PC-9 (cell line): ENCODE data around the gene TTC28. TPM values are rescaled to one million over a fixed set of nuclear protein-coding genes. Genes with fewer than 3 reads are reported as not detected.
A peak's percentile ranks its signal among the peaks of the same experiment; 100 is the strongest.

Source experiments
- BruUV-seq: library from RNA; stranded (reverse); fragments of 400-500 nt; replicated peaks from 2 replicates; lab custom pipeline; 2021; lab: Mats Ljungman, UMichigan
- CTCF ChIA-PET: fragments of 300-600 bp; sonication (Branson Sonifier 250); formaldehyde crosslinking; loops from one replicate; lab custom pipeline; 2022; ENCODE audit warnings: antibody characterized with exemption; lab: Charles Lee
- POLR2A ChIA-PET: fragments of 300-600 bp; sonication (Branson Sonifier 250); formaldehyde crosslinking; loops from one replicate; lab custom pipeline; 2022; ENCODE audit warnings: antibody characterized with exemption; ENCODE audit not compliant: unreplicated experiment; lab: Charles Lee
- DNase-seq, 2 experiments: peaks; one replicate each; pipeline versions ENCODE4 v3.0.0 to v3.0.0-alpha.2; 2015 to 2022; ENCODE audit warnings: mixed read lengths in 1 of 2
- H2AFZ ChIP-seq: fragments of 200-600 bp; sonication (generic); 2 replicates; pipeline ENCODE4 v1.8.1; 2017; ENCODE audit warnings: antibody characterized with exemption
- H3F3A ChIP-seq: fragments of 200-600 bp; sonication (generic); 2 replicates; pipeline ENCODE4 v1.8.1; 2017; ENCODE audit warnings: antibody characterized with exemption, mild to moderate bottlenecking, low read depth; ENCODE audit not compliant: insufficient read depth
- H3K27ac ChIP-seq: fragments of 200-600 bp; sonication (generic); 2 replicates; pipeline ENCODE4 v1.6.1; 2016; ENCODE audit warnings: mixed run types
- H3K27me3 ChIP-seq: fragments of 200-600 bp; sonication (generic); 2 replicates; pipeline ENCODE4 v1.6.1; 2016; ENCODE audit warnings: low read depth, mixed run types; ENCODE audit not compliant: insufficient read depth
- H3K36me3 ChIP-seq: fragments of 200-600 bp; sonication (generic); 2 replicates; pipeline ENCODE4 v1.6.1; 2016; ENCODE audit warnings: low read depth, mixed run types
- H3K4me1 ChIP-seq: fragments of 200-600 bp; sonication (generic); replicated peaks from 2 replicates; pipeline ENCODE4 v1.6.1; 2016; ENCODE audit warnings: mixed run types; ENCODE audit not compliant: insufficient read depth
- H3K4me2 ChIP-seq: fragments of 200-600 bp; sonication (generic); 2 replicates; pipeline ENCODE4 v1.6.1; 2017; ENCODE audit warnings: mixed run types
- H3K4me3 ChIP-seq: fragments of 200-600 bp; sonication (generic); 2 replicates; pipeline ENCODE4 v1.6.1; 2016; ENCODE audit warnings: mixed run types
- H3K79me2 ChIP-seq: fragments of 200-600 bp; sonication (generic); 2 replicates; pipeline ENCODE4 v1.6.1; 2017; ENCODE audit warnings: low read depth, mixed run types
- H3K9me2 ChIP-seq: fragments of 200-600 bp; sonication (generic); 2 replicates; pipeline ENCODE4 v1.8.1; 2017; ENCODE audit warnings: mild to moderate bottlenecking; ENCODE audit not compliant: insufficient read depth
- H3K9me3 ChIP-seq: fragments of 200-600 bp; sonication (generic); 2 replicates; pipeline ENCODE4 v1.8.1; 2016; ENCODE audit warnings: low read depth; ENCODE audit not compliant: insufficient read depth
- H4K20me1 ChIP-seq: fragments of 200-600 bp; sonication (generic); 2 replicates; pipeline ENCODE4 v1.8.1; 2017; ENCODE audit not compliant: insufficient read depth
- CTCF ChIP-seq: fragments of 200-600 bp; sonication (generic); conservative IDR thresholded peaks from 2 replicates; pipeline ENCODE4 v1.6.1; 2017; ENCODE audit warnings: mixed run types, antibody characterized with exemption, mild to moderate bottlenecking, moderate library complexity
- EZH2 ChIP-seq: fragments of 200-600 bp; sonication (generic); IDR thresholded peaks from 2 replicates; pipeline ENCODE4 v1.8.0; 2017; ENCODE audit warnings: antibody characterized with exemption, low read depth
- intact Hi-C: fragments of 100-400 bp; cut with micrococcal nuclease; formaldehyde crosslinking; loops from one replicate; pipeline ENCODE4 v1.10.0; 2022; ENCODE audit not compliant: unreplicated experiment
- total RNA-seq: library from RNA; stranded (reverse); gene quantifications from 2 replicates; pipeline ENCODE4 v1.2.3, GENCODE V29; 2021

TTC28 gene
- total RNA-seq, 1 experiment from 2014 or later = 6.7 TPM

- H3K27ac ChIP-seq = no peak overlapping the region
- 0 out of 2 replicates have a peak, but pooled peaks cover 4% of the 10 kb centered on the region for H3K4me1 ChIP-seq
- TF ChIP-seq EZH2 (no peak), CTCF (no peak)
- H3K27me3 ChIP-seq = no peaks in the 10 kb centered on the region
- no peak overlapping the region for H3K4me3 ChIP-seq
- no peak overlapping the region for H2AFZ ChIP-seq
- CTCF ChIA-PET = no interaction called here
- no TSS peak for BruUV-seq
- H4K20me1 ChIP-seq = no peaks in the 10 kb centered on the region
- POLR2A ChIA-PET = no interaction called here
- H3F3A ChIP-seq = no peaks in the 10 kb centered on the region
- no peaks in the 10 kb centered on the region for H3K9me3 ChIP-seq
- intact Hi-C loops = no loop called here
- no peak for DNase-seq
- no peaks in the 10 kb centered on the region for H3K9me2 ChIP-seq
- H3K36me3 ChIP-seq = no peaks in the 10 kb centered on the region
- no peaks in the 10 kb centered on the region for H3K79me2 ChIP-seq
- no peak overlapping the region for H3K4me2 ChIP-seq
Measured at GRCh38 chr22:28438183-28438768, 241.4 kb downstream of the TTC28 start.

GRCh38 chr22:28435982-28436381 lies 243.7 kb downstream of the TTC28 start:
- TF ChIP-seq EZH2 (no peak), CTCF (no peak)
- H3K79me2 ChIP-seq = no peaks in the 10 kb centered on the region
- CTCF ChIA-PET = no interaction called here
- no peaks in the 10 kb centered on the region for H3F3A ChIP-seq
- no peaks in the 10 kb centered on the region for H3K9me3 ChIP-seq
- no peaks in the 10 kb centered on the region for H3K27me3 ChIP-seq
- no peak for DNase-seq
- no peaks in the 10 kb centered on the region for H4K20me1 ChIP-seq
- no peaks in the 10 kb centered on the region for H3K9me2 ChIP-seq
- no peak overlapping the region for H3K4me3 ChIP-seq
- no peaks in the 10 kb centered on the region for H3K36me3 ChIP-seq
- no peak overlapping the region for H3K27ac ChIP-seq
- no TSS peak for BruUV-seq
- intact Hi-C loops = no loop called here
- no peak overlapping the region for H3K4me2 ChIP-seq
- no peak overlapping the region for H2AFZ ChIP-seq
- POLR2A ChIA-PET = no interaction called here
- H3K4me1 ChIP-seq = no peaks in the 10 kb centered on the region

- Histone ChIP-seq H3K36me3 (no peaks in the 10 kb centered on the region), H3K27me3 (no peaks in the 10 kb centered on the region), H3K9me2 (no peaks in the 10 kb centered on the region), H4K20me1 (no peaks in the 10 kb centered on the region), H3K4me1 (no peaks in the 10 kb centered on the region), H3K27ac (no peak overlapping the region), H3K79me2 (no peaks in the 10 kb centered on the region), H3K4me3 (no peak overlapping the region), H3K4me2 (no peak overlapping the region), H3F3A (no peaks in the 10 kb centered on the region), H3K9me3 (no peaks in the 10 kb centered on the region), H2AFZ (no peak overlapping the region)
- no TSS peak for BruUV-seq
- intact Hi-C loops = no loop called here
- TF ChIP-seq CTCF (no peak), EZH2 (no peak)
- ChIA-PET POLR2A (no interaction called here), CTCF (no interaction called here)
- DNase-seq = peak; percentile 7 to 43
Measured at GRCh38 chr22:28435140-28435768, 244.4 kb downstream of the TTC28 start.
